Heart right ventricle (tissue), 16 donors: ENCODE data around the gene TLDC2. TPM values are rescaled to one million over a fixed set of nuclear protein-coding genes. Genes with fewer than 3 reads are reported as not detected.
A peak's percentile ranks its signal among the peaks of the same experiment; 100 is the strongest.
"Not testable (repeated sequence)": the region's sequence is repeated elsewhere in the genome, so short reads cannot be mapped to it uniquely, and the experiment has no call there.

ENCODE experiments used
- ATAC-seq, 8 donors: fragments of 200-7000 bp; cut with Tn5 transposase; one replicate each; pipeline ENCODE4 v1.9.1; 2020; ENCODE audit warnings: mild to moderate bottlenecking in 8 of 8, moderate library complexity in 8 of 8, moderate number of reproducible peaks in 1 of 8
- DNase-seq, 2 donors: peaks; one replicate each; pipeline ENCODE4 v3.0.0-alpha.2; 2020
- H3K27ac ChIP-seq, 10 donors: fragments of 200-600 bp; sonication (generic) in 2 of 10; one replicate each; pipeline versions ENCODE4 v1.5.0 to v1.8.0; 2020 to 2022; ENCODE audit warnings: mild to moderate bottlenecking in 3 of 10
- H3K27me3 ChIP-seq, 7 donors: fragments of 200-600 bp; one replicate each; pipeline ENCODE4 v1.8.0; 2021 to 2022; ENCODE audit warnings: mild to moderate bottlenecking in 2 of 7
- H3K36me3 ChIP-seq, 9 donors: fragments of 200-600 bp; sonication (generic) in 1 of 9; one replicate each; pipeline versions ENCODE4 v1.5.0 to v1.8.0; 2020 to 2022; ENCODE audit warnings: mild to moderate bottlenecking in 2 of 9
- H3K4me1 ChIP-seq, 9 donors: fragments of 200-600 bp; sonication (generic) in 1 of 9; one replicate each; pipeline versions ENCODE4 v1.5.0 to v1.8.0; 2020 to 2022; ENCODE audit warnings: mild to moderate bottlenecking in 4 of 9
- H3K4me3 ChIP-seq, 10 donors: fragments of 200-600 bp; sonication (generic) in 2 of 10; one replicate each; pipeline versions ENCODE4 v1.5.0 to v1.8.0; 2020 to 2022; ENCODE audit warnings: mild to moderate bottlenecking in 7 of 10, moderate library complexity in 2 of 10
- H3K9me3 ChIP-seq, 11 donors: fragments of 200-600 bp in 10 of 11; sonication (generic) in 2 of 11; one replicate each; pipeline versions ENCODE4 v1.5.0 to v1.8.0; 2013 to 2022; ENCODE audit warnings: mild to moderate bottlenecking in 2 of 11, control low read depth in 1 of 11, moderate library complexity in 1 of 11
- WGBS, 2 donors: extraction: QIAGEN DNeasy Blood & Tissue Kit; methylation state at CpG; one replicate each; pipeline ENCODE4 v1.1.7; 2013; ENCODE audit warnings: inconsistent platforms in 1 of 2; 5-methylcytosine and 5-hydroxymethylcytosine counted together
- intact Hi-C, 10 donors: fragments of 100-400 bp; cut with DNase I; formaldehyde crosslinking; loops; one replicate each; pipeline versions ENCODE4 v1.11.1 to v1.14.2; 2022
- polyA plus RNA-seq, 2 donors: library from polyadenylated mRNA; stranded (reverse); fragments of 200-250 nt; gene quantifications; one replicate each; pipeline ENCODE4 v1.2.3, GENCODE V29; 2013
- total RNA-seq, 10 donors: library from RNA; stranded (reverse); fragmentation: NEBNext Ultra II Directional in 3 of 10; extraction: Animal tissue kit (Norgen Biotek cat#: 25700) in 3 of 10; gene quantifications; one replicate each; pipeline versions ENCODE4 v1.2.1 to v1.2.4, GENCODE V29; 2021 to 2023
- TF ChIP-seq, protein P1 (sequence below), 9 donors: fragments of 200-600 bp; sonication (generic) in 2 of 9; IDR thresholded peaks; one replicate each; pipeline versions ENCODE4 v1.5.0 to v1.8.0; 2021 to 2022; ENCODE audit warnings: antibody characterized with exemption in 9 of 9, mild to moderate bottlenecking in 5 of 9, moderate library complexity in 1 of 9
- donor health status: Arrhythmogenic right ventricular cardiomyopathy.
- donor health status: ischemic (EF 13 %, LVEDD 7.1; RV severe dilation, severe dysfunction).
- donor health status: healthy with polysubstance abuse.
- donor health status: DM: no; HTN: yes; CAD: no.
- donor health status: DM: no; HTN: no; CAD: no.
- donor health status: ischemic (EF 25% LVEDD 6.9; RV normal size, moderate dysfunction).
- donor health status: ischemic (EF 25% LVEDD 5.7; RV mildly dilated, moderate dysfunction).
- donor health status: healthy.
- donor health status: DM: yes; HTN: yes; CAD: no.
- donor health status: Ischemic cardiomyopathy.
- donor health status: ischemic (EF 35%, LVEDD 5.7; RV mildly dilated, moderate dysfunction).
- donor health status: nonischemic (EF 11% LVEDD 7.7; RV severe dilation, severe dysfunction).
- donor health status: DM: yes; HTN: yes; CAD: no.
- donor health status: PGD.
- donor health status: ischemic (EF 29% LVEDD 5.4; RV normal size, mild dysfunction).
- donor health status: nonischemic (EF 23%, LVEDD 6.1; RV moderate dilation, normal function).

The TLDC2 gene
- total and polyA plus RNA-seq, 12 donors = 0.01 TPM; not detected in 11

DNA sequence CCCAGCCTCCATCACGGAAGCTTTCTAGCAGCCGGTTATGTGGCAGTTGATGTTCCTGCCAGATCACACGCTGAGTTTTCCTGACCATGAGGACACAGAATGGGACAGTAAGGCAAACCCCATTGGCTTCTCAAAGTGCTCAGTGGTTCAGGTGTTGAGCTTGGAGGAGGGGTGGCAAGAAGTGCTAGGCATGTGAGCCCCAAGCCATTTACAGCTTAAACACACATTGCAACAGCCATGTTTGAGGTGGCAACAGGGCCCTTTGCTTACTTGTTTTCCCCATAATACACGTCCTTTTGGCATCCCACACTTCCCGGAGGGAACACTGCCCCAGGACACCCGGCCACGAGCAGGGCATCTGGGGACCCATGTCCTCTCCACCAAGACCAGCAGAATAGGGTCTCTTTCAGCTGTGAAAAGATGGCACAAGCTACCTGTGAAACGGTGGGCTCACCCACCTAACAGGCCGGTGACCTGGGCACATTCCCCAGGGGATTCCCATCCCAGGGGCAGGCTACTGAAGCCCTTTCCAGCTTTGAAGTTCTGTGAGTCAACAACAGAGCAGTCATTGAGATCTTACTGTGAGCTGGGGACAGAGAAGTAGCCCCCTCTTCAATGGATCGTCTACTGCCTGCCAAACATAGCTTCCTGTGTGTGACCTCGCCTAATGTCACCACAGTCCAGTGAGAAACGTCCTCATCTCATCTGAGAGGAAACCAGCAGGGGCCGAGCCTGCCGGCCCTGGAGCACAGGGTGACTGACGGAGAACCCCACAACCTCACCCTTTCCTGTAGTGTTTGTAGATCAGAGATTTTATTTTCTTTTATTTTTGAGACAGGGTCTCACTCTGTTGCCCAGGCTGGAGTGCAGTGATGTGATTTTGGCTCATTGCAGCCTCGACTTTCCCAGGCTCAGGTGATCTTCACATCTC, 4.0 kb upstream of the TLDC2 start:
- H3K9me3 ChIP-seq = no peaks in the 10 kb centered on the region
- DNase-seq (no peak), ATAC-seq (peak in 3 of 8 donors; percentile 36 to 53 (median 46))
- H3K27ac ChIP-seq = no peak overlapping the region
- 62 to 63% methylated on average over 16 of the region's 16 CpGs for WGBS, 2 donors
- H3K4me1 ChIP-seq = peaks cover 0 to 24% (median 6%) of the 10 kb centered on the region in 9 donors
- no peak overlapping the region for H3K4me3 ChIP-seq
- TF ChIP-seq, protein P1, sequence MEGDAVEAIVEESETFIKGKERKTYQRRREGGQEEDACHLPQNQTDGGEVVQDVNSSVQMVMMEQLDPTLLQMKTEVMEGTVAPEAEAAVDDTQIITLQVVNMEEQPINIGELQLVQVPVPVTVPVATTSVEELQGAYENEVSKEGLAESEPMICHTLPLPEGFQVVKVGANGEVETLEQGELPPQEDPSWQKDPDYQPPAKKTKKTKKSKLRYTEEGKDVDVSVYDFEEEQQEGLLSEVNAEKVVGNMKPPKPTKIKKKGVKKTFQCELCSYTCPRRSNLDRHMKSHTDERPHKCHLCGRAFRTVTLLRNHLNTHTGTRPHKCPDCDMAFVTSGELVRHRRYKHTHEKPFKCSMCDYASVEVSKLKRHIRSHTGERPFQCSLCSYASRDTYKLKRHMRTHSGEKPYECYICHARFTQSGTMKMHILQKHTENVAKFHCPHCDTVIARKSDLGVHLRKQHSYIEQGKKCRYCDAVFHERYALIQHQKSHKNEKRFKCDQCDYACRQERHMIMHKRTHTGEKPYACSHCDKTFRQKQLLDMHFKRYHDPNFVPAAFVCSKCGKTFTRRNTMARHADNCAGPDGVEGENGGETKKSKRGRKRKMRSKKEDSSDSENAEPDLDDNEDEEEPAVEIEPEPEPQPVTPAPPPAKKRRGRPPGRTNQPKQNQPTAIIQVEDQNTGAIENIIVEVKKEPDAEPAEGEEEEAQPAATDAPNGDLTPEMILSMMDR (IDR thresholded peaks at IDR 0.05) = no peak
- H3K27me3 ChIP-seq = no peaks in the 10 kb centered on the region
- H3K36me3 ChIP-seq = no peaks in the 10 kb centered on the region
- intact Hi-C loops = loop anchor here in 1 of 10 donors (10.0 kb wide), 1 partner anchor 87 kb away; no protein-coding TSS in a partner anchor

DNA sequence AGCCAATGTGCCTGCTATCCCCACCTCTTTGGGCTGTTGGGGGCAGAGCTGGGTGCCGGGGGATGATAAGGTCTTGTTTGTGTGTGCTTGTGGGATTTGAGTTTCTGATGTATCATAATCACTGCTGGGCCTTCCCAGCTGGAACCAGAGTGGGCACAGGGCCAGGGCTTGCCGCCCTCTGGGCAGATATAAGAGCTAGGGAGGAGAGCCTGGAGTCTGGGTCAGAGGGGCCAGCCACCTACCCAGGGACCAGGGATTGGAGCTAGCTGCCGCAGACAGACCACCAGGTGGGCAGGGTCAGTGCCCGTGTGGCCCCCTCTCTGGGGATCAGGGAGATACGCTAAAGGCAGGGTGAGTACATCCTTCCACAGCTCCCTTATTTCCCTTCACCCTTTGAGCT, 3.1 kb upstream of the TLDC2 start:
- Histone ChIP-seq H3K36me3 (no peaks in the 10 kb centered on the region), H3K4me3 (no peak overlapping the region), H3K4me1 (peaks cover 0 to 18% (median 6%) of the 10 kb centered on the region in 9 donors), H3K9me3 (no peaks in the 10 kb centered on the region), H3K27ac (no peak overlapping the region), H3K27me3 (no peaks in the 10 kb centered on the region)
- DNase-seq = peak in 1 of 2 donors; percentile 34
- peak in 3 of 8 donors; percentile 36 to 42 (median 37) for ATAC-seq
- intact Hi-C loops = loop anchor here in 1 of 10 donors (10.0 kb wide), 1 partner anchor 88 kb away; no protein-coding TSS in a partner anchor
- TF ChIP-seq, protein P1 (IDR thresholded peaks at IDR 0.05) = no peak
- WGBS, 2 donors = 54 to 58% methylated on average over 5 of the region's 5 CpGs

DNA sequence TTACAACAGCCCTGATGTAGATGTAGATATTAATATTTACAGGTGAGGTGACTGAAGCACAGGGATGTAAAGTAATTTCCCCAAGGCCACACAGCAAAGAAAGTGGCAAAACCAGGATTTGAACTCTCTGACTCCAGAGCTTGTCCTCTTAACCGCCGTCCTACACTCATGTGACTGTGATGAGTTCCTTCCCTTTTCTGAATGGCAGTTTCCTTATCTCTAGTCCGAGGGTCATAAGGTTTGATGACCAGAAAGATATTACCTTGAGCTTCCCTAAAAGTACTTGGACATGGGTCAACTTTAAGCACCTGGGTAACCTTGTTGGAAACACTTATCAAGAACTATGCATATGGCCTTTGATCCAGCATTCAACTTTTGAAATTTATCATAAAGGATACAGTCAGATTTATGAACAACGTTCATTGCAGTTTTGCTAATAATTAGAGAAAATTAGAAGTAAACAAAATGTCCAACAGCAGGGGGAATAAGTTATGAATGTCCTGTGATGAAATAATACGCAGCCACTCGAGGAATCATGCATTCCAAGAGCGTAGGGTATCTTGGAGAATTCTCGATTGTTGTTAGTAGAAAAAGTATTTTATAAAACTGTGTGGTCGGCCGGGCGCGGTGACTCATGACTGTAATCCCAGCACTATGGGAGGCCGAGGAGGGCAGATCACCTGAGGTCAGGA, 2.3 kb upstream of the TLDC2 start:
- Histone ChIP-seq H3K4me1 (peaks cover 0 to 18% (median 6%) of the 10 kb centered on the region in 9 donors), H3K27me3 (no peaks in the 10 kb centered on the region), H3K36me3 (no peaks in the 10 kb centered on the region), H3K27ac (no peak overlapping the region), H3K4me3 (no peak overlapping the region), H3K9me3 (no peaks in the 10 kb centered on the region)
- no peak for DNase-seq
- ATAC-seq = no peak
- TF ChIP-seq, protein P1 (IDR thresholded peaks at IDR 0.05) = no peak
- 88 to 89% methylated on average over 13 of the region's 13 CpGs for WGBS, 2 donors
- intact Hi-C loops = loop anchor here in 1 of 10 donors (10.0 kb wide), 1 partner anchor 89 kb away; no protein-coding TSS in a partner anchor

DNA sequence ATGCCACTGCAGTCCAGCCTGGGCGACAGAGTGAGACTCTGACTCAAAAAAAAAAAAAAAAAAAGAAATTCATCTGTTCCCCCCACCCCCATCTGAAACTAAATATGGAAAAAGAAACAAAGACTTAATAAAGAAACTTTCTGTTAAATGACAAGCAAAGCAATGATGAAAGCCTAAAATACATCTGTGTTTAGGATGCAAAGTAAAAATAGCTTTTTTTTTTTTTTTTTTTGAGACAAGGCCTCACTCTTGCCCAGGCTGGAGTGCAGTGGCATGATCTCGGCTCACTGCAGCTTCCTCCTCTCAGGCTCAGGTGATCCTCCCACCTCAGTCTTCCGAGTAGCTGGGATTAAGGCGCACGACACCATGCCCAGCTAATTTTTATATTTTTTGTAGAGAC, 845 bp upstream of the TLDC2 start:
- H3K9me3 ChIP-seq, ATAC-seq, H3K36me3 ChIP-seq, H3K27ac ChIP-seq, DNase-seq, H3K27me3 ChIP-seq, H3K4me3 ChIP-seq: not testable (repeated sequence)
- H3K4me1 ChIP-seq = peaks cover 0 to 18% (median 6%) of the 10 kb centered on the region in 9 donors
- WGBS, 2 donors = 87 to 90% methylated on average over 5 of the region's 5 CpGs
- intact Hi-C loops = loop anchor here in 1 of 10 donors (10.0 kb wide), 1 partner anchor 90 kb away; no protein-coding TSS in a partner anchor
